ENCODE results near the gene ADTRP.
"Not testable (repeated sequence)": the region's sequence is repeated elsewhere in the genome, so short reads cannot be mapped to it uniquely, and the experiment has no call there.

The ADTRP gene

GRCh38 chr6:11683871-11684270 is 94.7 kb downstream of the ADTRP start:
- H3K4me3 ChIP-seq, result no peak overlapping the region
- no peak overlapping the region for H3K27ac ChIP-seq

- no peak overlapping the region for H3K27ac ChIP-seq
- H3K4me3 ChIP-seq, result no peak overlapping the region
These were observed 96.0 kb downstream of the ADTRP start for GRCh38 chr6:11682561-11682975.

DNA sequence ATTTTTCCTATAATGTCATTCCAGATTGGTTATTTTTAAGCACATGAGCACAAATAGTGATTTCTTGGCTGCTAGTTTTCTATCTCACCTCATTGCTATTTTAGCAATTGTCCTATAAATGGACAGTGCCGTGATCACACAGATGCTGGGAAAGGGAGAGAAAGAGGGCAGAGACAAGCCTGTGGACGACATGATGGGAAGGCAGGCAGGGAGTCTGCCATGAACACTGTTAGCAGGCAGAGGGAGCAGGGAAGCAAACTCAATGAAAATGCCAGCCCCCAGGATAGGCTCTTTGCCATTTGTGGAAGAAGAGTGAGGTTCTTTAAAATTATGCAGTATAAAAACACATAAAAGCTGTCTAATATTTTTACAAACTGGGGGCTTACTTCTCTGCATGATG is 96.8 kb downstream of the ADTRP start:
- no peak overlapping the region for H3K27ac ChIP-seq
- H3K4me3 ChIP-seq, result no peak overlapping the region

DNA sequence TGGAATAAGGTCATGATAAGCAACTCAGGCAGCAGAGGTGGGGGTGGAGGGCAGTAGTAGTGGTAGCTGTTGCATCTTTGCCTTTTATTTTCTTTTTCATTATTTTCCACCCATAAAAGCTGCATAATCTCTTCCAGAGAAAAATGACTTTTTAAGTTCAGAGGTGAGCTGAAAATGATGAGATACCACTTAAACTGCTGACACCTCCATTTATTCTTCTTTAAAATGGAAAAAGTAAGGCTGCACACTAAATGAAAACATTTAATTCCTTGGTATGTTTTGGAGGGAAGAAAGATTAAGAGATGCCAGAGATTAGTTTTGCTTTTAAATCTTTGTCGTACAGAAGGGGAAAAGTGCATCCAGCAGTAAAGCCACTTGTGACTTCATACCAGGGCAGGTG is 97.2 kb downstream of the ADTRP start:
- Histone ChIP-seq H3K27ac (no peak overlapping the region), H3K4me3 (no peak overlapping the region)

DNA sequence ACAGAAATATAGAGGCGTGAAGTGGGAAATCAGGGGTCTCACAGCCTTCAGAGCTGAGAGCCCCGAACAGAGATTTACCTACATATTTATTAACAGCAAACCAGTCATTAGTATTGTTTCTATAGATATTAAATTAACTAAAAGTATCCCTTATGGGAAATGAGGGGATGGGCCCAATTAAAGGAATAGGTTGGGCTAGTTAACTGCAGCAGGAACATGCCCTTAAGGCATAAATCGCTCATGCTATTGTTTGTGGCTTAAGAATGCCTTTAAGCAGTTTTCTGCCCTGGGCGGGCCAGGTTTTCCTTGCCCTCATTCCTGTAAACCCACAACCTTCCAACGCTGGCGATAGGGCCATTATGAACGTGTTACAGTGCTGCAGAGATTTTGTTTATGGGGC is 98.1 kb downstream of the ADTRP start:
- H3K4me3 ChIP-seq, H3K27ac ChIP-seq: not testable (repeated sequence)

GRCh38 chr6:11679099-11679498 is 99.5 kb downstream of the ADTRP start:
- H3K27ac ChIP-seq, result no peak overlapping the region
- no peak overlapping the region for H3K4me3 ChIP-seq

GRCh38 chr6:11675601-11676000 is 103.0 kb downstream of the ADTRP start:
- H3K27ac ChIP-seq, result no peak overlapping the region

DNA sequence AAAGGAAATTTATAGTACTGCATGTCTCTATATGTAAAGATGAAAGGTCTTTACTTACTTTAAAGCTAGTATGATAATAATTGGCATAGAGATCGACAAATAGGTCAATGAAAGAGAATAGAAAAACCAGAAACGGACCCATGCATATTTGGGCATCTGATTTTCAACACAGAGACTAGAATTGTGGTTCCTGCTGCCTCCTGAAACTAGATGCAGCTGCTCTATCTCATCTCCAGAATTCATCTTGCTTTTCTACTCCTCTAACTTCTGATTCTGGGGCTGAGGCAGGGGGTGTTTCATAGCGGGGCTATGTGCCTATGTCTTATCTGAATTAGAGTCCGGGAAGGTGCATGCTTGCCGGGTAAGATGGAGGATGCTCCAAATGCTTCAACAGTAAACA is 105.9 kb downstream of the ADTRP start:
- Histone ChIP-seq H3K27ac (no peak overlapping the region), H3K4me3 (no peak overlapping the region)

More at GRCh38 chr6:11675601-11676000, 103.0 kb downstream of the ADTRP start:
- H3K4me3 ChIP-seq, result no peak overlapping the region

DNA sequence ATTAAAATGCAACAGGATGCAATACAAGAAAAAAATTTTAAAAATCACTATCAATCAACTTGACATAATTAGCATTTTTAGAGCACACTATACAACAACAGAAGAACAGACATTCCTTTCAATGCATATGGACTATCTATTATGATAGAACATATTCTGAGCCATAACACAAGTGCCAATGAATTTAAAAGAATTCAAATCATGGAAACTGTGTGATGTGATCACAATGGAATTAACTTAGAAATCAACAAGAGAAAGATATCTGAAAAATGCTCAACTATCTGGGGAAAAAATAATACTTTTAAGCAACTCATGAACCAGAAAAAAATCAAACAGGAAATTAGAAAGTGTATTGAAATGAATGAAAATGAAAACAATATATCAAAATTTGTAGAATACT is 106.3 kb downstream of the ADTRP start:
- no peak overlapping the region for H3K27ac ChIP-seq
- no peak overlapping the region for H3K4me3 ChIP-seq

DNA sequence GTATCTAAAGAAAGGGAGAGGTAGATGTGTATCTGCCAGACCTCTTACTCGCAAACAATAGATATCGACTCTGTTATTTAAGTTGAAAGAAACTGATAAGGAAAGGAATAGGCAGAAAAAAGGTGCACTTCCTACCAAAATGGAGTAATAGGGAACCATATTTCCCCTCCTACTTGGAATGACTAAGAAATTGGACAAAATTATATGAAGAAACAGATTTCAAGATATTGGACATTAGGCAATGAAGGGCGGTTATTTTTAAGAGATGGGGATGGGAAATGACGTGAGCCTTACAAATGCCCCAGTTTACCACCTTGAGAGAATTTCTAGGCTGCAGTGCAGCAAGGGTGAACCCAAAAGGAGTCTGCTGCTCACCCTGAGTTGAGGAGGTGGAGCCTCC is 108.9 kb downstream of the ADTRP start:
- no peak overlapping the region for H3K27ac ChIP-seq
- H3K4me3 ChIP-seq, result no peak overlapping the region

DNA sequence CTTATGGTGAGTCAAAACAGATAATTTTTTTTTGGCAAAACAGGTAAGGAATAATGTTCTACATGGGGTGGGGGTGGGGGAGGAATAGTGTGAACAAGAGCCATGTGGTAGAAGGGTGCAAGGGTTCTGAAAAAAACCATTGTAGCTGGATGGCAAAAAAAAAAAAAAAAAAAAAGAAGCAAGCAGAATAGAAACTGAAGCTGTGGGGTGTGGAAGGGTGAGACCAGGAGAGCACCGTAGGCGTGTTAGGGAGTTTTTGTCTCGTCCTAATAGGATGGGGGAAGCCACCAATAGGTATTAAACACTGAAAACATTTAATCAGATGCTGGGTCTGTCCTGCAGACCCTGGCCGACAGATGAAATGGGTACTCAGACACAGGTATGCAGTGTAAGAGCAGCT is 110.1 kb downstream of the ADTRP start:
- Histone ChIP-seq H3K4me3 (no peak overlapping the region), H3K27ac (no peak overlapping the region)

DNA sequence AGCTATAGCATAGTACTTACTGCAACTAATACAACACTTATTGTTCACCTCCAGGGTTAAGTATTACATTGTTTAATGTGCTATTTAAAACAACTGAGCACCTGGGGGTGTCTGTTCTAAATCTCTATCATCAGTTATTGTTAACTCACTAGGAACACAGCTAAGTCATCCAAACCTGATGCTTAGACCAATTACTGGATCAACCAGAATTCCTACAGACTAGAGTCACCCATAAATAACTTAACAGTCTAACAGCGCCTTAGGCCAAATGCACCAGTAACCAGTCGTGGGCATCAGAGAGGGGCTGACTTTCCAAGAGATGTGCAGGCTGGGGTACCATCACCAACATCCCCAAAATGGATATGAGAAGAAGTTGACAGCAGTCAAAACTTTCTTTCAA is 110.7 kb downstream of the ADTRP start:
- H3K4me3 ChIP-seq, result no peak overlapping the region
- H3K27ac ChIP-seq, result no peak overlapping the region

GRCh38 chr6:11665604-11666326 is 112.8 kb downstream of the ADTRP start:
- no peak overlapping the region for H3K27ac ChIP-seq
- no peak overlapping the region for H3K4me3 ChIP-seq
